AG08395 (cell line): ENCODE measurements around the gene PARVB.
"Not testable (repeated sequence)": the region's sequence is repeated elsewhere in the genome, so short reads cannot be mapped to it uniquely, and the experiment has no call there.

Experiments
- DNase-seq: peaks from one replicate; pipeline ENCODE4 v3.0.0; 2012; ENCODE audit warnings: mixed read lengths, low spot score

The PARVB gene

DNA sequence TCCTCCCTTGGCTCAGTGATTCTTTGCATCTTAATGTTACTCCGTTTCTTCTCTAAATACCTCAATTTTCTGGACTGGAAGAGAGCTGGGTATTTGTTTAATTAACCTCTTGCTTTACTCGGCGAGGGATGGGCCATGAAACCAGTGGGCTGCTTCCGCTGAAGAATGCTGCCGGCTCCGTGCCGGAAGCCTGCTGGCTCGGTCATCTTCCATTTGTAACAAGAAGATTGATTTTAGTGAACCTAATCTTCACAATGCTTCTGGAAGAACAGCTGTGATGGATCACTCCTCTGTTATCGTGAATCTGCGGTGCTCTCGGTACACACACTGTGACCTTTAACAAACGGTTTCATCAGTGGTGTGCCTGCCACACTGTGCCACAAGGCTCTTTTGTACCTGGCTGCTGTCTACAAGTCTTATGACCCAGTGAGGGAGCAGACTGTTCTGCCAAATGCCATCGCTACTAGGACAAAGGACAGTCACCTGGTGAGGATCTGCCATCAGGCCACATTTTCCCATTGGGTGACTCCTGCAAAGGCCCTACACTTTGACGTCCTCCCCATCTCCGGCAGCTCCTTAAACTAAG, 25.3 kb upstream of the PARVB start:
- no peak for DNase-seq

DNA sequence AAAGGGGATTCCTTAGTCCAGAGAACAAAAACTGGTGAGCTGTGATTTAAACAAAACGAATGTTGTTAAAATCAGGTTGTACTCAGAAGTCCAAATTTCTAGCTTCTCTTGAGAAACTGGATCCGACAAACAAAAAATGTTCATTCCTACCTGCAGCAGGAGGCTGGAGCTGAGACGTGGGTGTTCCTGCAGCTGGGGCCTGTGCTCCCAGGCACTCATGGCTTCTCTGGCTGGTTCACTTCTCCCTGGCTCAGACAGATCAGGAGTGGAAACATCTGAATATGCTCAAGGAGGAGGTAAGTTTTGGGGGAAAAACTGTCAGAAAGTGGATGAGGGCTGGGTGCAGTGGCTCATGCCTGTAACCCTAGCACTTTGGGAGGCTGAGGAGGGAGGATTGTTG, 24.7 kb upstream of the PARVB start:
- DNase-seq: no peak

DNA sequence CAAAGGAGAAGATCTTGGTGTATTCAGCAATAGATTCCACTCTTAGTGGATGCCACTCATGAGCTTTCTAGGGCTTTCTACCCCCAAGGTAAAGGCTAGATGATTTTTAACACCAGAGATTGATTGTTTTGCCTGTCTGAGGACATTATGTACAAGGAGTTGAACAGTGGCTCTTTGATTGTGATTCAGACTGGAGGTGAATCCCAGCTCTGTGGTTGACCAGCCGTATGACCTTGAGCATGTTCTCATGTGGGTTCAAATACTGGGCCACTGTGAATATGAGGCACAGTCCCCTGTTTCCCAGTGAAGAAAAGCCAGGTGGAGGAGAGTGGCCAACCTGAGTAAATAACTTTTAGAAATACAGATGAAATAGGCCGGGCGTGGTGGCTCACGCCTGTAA, 24.0 kb upstream of the PARVB start:
- no peak for DNase-seq

DNA sequence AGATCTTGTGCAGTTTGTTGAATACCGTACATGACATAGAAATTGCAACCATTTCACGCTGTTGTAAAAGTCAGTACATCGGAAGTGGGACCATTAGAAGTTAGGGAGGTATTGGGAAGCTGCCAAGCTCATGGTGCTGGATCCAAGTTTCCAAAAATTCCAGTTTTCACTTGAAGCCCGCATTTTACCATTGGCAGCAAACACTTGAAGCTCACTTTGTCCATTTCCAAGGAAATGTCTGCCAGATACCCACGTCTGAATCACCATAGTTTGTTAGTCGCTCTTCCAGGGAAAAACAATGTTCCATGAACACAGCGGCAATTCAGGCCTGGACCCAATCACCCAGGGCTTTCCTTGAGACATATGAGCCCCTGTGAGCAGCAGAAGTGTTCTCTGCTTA, 22.6 kb upstream of the PARVB start:
- DNase-seq: no peak

DNA sequence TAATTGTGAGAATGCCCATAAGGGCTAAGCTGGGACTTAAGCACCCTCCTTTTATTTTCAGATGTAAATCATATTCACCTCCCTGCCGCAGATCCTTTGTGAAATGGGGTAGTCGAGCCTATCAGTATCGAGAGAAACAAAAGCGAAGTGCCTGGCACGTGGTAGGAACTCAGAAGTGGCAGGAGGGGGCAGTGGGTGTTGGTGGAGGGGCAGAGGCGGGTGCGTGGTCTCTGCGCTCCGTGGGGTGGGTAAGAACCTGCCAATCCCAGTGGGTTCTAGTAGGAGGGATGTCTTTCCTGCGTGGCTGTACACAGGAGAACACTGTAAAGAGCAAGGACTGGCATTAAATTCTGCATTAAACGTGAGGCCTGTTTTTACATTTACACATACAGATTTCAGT, 21.8 kb upstream of the PARVB start:
- DNase-seq: no peak

DNA sequence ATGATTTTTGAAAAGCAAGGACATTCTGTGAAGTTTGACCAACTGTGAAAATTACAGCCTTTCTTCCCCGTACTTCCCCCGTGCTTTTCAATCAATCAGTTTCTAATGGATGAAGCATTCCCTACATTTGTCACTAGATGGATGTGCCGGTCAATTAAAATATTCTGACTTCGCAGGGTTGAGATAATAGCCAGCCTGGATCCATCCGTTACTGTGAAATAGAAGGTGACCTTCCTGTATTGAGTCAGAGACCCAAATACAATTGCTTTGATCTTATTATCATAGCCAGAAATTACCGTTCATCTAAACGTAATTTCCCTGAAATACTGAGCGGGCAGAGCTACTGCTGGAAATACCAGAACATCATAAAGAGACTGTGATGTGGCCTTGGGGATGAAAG, 21.1 kb upstream of the PARVB start:
- no peak for DNase-seq

DNA sequence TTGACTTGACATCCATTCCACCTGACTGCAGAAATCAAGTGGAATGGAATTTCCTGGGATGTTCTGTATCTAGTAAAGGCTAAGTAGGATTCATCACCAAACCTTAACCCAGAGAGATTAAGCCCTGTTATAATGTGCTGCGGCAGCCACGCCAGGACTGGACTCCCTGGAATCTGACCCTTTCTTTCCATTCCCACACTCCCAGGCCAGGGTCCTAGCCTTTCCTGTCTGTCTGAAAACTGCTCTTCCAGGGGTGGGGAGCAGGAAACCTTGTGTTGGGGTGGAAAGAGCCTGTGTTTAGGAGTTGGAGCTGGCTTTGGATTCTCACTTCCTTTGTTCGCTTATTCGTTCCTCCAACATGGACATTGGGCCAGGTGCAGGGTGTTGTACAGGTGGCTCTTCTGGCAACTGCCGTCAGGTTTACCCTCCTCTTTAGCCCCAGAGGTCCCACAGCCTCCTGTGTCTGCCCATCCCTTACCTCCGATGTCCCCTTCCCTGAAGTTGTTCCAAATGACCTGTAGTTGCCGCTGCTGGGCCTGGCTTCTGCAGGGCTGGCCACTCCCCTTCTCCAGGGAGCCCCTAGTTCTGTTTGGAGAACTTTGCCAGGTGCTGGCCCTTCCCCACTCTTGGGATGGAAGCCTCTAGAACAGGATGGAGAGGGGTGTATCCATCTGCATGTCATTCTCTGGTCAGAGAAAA, 20.5 kb upstream of the PARVB start:
- DNase-seq: no peak

DNA sequence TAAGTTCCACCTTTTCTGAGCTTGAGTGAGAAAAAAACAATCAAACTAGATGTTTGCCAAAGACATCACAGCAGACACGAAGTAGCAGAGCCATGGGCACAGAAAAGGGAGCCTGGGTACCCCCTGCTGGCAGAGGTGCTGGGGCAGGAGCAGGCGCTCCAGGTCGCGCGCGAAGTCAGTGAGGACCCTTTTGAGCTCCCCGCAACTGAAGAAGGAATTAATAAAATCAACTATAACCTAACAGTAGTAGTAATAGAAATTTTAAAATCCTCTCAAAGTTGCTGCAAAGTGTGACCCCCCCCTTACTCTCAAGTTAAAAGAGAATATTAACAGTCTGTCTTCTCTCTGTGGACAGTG, 20.0 kb upstream of the PARVB start:
- no peak for DNase-seq

DNA sequence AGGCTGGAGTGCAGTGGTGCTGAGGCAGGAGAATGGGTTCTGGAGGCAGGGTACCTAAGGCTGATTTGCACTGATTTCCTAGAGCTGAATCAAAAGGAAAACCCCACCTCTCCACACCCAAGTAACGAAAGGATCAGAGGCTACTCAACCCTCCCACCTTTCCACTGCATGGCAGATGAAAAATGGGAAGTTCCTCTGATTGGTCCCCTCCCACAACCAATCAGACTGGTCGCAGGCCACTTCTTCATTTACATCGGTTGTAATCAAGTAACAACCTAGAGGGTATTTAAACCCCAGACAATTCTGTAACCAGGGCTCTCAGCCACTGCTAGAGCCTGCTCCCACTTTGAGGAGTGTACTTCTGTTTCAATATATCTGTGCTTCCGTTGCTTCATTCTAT, 18.6 kb upstream of the PARVB start:
- DNase-seq: no peak

DNA sequence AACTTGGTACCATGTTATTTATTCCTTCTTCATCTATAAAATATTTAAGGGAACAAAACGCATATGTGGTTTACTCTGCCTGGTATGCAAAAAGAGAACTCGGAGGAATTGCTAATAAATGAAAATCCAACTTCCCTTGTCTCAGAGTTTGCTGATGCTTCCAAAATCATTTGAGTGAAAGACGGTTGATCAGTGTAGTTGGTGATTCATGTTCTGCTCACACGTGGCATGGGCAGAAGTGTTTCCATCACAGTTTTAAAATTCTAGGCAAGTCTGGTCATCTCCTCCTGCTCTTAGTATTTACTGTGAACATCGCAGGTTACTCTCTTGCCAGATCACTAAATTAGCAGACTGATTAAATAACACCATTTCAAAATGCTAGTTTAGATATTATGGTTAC, 11.9 kb upstream of the PARVB start:
- DNase-seq: no peak

DNA sequence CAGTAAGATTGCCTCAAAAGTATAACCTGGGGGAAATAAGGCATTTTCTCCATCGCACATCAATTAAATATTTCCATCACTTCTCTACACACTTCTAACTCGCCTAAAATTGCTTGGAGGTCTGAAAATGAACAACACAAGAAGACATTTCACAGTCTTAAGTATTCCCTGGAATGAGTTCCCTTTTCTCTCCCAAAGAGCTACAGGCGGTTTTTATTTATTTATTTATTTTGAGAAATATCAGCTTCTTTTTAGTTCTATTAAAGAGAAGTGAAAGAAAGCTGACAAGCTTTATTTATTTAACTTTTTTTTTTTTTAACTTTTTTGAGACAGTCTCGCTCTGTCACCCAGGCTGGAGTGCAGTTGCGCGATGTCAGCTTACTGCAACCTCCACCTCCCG, 11.5 kb upstream of the PARVB start:
- DNase-seq: no peak

DNA sequence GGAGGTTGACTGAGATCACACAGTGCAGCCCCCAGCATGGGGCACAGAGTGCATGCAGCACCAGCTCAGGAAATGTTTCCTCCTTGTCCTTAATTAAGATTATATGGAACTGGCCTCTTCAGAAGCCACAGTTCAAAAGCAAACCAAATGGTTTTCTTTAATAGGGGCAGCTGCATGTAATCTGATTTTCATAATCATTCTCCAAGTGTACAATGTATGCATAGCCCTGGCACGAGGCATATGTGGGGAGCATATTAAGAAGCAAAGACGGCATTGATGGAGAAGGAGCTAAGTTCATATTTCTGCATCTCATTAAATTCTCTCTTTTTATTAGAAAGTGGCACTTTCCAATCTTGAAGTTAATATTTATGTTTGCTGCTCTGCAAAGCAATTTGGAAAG, 9.9 kb upstream of the PARVB start:
- no peak for DNase-seq

DNA sequence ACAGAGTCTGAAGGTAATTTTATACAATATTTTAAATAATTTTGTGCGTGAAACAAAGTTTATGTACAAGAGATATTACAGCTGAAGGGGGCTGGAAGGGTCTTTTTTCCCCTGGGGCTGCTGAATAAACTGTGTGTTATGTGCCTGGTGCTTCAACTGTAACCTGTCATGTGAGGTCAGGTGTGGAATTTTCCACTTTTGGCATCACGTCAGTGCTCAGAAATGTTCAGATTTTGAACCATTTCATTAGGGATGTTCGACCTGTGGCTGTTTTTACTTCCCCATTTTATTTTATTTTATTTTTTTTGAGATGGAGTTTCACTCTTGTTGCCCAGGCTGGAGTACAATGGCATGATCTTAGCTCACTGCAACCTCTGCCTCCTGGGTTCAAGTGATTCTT, 7.5 kb upstream of the PARVB start:
- not testable (repeated sequence) for DNase-seq

DNA sequence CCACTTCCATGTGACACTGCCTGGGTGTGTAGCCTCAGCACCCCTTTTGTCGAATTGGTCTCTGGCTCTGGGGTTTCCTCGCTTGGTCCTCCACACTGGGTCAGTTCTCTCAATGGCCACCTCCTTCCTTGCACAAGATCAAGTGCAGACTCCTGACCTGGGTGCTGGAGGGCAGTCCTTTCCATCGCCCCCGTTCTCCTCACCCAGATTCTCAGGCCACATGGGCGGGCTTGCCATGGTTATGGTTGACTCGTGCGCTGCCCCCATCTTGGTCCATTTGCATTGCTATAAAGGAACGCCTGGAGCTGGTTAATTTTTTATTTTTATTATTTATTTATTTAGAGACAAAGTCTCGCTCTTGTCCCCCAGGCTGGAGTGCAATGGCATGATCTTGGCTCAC, 5.5 kb upstream of the PARVB start:
- no peak for DNase-seq

DNA sequence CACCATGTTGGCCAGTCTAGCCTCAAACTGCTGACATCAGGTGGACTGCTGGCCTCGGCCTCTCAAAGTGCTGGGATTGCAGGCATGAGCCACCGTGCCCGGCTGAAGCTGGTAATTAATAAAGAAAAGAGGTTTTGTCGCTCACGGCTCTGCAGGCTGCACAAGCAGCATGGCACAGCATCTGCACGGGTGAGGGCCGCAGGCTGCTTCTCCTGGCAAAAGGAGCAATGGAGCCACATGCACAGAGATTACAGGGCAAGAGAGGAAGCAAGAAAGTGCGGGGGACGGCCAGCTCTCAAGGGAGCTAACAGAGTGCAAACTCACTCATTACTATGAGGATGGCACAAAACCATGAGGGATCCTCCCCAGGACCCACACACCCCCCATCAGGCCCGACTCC, 4.7 kb upstream of the PARVB start:
- no peak for DNase-seq

DNA sequence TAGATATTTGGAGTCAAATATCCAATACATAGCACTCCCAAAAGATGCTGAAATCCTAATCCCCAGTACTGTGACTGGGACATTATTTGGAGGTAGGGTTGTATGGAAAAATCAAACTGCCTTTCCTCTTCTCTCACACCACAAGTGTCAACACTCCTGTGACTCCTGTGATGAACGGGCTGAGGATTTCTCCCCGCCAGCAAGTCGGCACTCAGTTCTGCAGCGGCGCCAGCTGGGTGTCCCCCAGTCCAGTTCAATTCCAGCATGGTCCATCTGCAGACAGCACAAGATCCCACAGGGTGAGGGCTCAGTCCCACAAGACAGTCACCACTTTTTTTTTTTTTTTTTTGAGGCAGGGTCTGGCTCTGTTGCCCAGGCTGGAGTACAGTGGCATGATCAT, 4.3 kb upstream of the PARVB start:
- DNase-seq: peak; percentile 70

DNA sequence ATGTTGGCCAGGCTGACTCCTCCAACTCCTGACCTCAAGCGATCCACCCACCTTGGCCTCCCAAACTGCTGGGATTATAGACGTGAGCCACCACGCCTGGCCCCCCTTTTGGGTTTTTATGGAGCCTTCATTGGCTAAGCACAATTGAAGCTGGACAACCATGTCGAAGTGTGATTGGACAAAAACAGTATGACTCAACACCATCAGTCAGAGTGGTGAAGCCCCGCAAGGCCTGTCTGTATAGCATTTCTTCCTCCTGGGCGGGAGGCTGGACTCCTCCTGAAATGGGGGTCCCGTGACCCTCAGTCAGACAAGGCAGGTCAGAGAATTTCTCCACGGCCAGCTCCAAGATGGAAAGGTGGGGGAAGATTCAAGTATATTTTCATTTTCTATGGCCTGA, 3.1 kb upstream of the PARVB start:
- peak; percentile 41 for DNase-seq

DNA sequence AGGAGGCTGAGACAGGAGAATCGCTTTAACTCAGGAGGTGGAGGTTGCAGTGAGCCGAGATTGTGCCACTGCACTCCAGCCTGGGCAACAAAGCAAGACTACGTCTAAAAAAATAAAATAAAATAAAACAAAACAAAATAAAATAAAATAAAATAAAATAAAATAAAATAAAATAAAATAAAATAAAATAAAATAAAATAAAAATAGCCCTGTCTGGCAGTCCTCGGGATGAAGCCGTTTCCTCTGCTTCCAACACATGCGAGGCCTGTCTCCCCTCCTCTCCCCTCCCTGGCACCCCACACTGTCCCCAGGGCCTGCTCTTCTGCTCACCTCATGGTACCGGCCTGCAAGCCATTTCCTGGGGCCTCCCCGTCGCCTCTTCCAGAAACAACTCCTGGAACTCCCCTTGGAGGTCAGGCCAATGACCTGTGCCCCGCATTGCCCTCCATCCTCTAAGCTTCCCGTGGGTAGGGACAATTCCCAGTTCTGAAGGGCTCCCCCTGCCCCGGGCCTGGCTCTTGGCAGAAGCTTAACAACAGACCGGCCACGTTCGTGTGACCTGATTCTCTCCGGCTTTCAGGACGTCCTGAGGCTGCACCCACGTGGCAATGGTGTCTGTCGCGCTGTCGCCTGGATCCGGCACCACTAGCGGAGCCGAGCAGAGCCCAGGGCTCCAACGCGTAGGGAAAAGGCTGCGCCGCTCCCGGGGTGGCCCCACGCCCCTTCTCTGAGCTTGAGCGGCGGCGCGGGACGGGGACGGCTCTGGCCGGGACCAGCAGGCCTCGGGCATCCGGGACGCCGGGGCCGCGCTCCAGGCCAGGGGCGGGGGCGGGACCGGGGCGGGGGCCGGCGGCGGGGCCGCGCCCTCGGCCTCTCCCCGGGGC, 456 bp upstream of the PARVB start:
- DNase-seq: peak; percentile 61

DNA sequence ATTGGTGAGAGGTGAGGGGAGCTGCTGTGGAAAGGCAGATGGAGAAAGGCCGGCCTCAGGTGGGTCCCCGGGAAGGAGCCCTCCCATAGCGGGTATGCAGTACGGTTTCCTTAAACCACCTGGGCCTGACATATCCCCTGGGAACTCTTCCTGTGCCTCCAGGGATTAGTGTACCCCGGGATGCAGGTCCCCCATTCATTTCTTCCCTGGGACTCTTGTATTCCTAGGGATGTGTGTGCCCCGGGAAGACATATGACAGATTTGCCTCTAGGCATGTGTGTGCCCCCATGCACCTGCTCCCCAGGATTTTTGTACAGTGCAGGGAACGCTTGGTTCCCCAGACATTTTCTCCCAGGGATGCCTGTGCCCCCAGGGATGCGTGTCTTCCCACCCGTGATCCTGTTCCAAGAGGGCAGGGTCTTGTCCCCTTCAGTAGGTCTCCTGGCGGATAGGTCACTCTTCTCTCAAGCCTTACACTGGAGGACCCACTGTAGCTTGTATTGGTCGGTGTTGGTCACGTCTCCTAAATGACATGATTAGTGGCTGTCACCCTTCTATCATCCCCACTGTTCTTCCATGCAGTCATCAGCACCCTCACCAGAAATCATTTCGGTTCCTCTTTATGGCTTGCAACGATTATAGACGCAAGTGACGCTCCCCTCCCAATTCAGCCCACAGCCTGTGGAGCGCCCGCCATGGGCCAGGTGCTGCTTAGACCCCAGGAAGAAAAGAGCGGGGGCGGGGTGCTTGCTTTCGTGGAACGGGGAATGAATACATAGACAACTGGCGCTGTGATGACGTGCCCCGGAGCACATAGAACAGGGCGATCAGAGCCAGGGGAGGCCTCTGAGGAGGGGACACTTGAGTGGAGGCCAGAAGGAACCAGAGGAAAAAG, 1.3 kb downstream of the PARVB start:
- DNase-seq: no peak

DNA sequence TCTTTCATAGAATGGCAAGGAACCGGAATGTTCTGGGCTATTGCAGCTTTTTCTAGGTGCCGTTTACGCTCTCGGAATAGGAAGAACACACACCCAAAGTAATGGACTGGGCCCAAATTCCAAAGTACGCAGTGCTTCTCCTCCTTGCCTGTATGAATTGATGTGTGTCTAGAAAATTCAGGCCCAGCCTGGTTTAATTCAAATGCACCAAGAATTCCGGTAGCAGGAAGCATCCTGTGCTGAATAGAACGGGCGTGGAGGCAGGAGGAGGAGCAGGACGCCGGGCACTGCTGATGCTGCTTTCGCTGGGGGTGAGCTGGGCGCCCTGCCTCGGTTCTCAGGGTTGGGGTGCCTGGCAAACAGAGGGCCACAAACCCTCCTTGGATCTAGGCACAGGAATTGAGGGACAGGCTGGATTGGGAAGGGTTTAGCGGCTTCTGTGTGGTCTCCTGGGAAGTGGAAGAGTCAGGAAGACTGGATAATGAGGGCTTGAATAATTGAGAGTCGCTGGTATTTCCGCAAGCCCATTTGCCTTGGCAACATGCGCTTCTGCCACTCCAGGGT, 2.0 kb downstream of the PARVB start:
- DNase-seq: peak; percentile 37

DNA sequence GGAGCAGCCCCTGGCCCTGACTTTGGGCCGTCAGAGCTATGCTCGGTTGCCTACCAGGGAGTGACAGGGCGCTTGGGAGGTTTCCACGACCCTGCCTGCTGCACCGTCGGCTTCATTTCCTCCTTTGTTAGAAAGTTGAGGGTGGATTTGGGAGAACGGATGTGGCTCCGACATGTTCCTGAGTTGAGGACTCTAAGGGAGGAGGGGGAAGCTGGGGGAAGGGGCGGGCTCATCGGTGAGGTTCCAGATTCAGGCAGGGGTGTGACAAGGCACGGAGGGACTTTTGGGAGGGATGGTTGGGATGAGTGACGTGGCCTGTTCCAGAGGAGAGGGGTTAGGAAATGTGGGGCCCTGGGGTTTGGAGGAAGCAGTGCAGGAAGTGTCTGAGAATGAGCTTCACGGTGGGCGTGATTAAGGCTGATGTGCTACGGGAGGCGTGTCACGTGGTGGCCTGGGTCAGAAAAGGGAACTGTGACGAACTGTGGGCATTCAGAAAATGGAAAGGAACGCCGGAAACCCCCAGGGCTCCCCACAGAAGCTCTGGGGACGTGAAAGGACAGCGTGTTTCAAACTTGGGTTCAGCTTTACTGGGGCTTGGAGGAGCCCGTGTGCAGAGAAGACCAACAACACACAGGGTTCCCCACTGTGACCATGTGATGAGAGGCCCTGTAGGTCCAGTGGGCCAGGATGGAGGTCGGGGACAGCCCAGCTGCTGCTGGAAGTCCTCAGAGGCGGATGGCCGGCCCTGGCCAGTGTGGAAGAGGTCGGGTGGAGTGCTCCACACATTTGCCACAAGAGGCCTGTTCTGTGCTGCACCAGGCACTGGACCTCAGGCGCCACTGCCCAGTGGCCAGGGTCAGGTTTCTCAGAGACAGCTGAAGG, 2.8 kb downstream of the PARVB start:
- peak; percentile 88 for DNase-seq
